Neural cell (in vitro differentiated cells): ENCODE measurements around the gene CIZ1. TPM values are rescaled to one million over a fixed set of nuclear protein-coding genes. Genes with fewer than 3 reads are reported as not detected.
"Not testable (repeated sequence)": the region's sequence is repeated elsewhere in the genome, so short reads cannot be mapped to it uniquely, and the experiment has no call there.

Source experiments
- H2AFZ ChIP-seq: fragments of 200-600, 300-800 bp; sonication (generic), shearing (Covaris generic); 2 replicates; pipeline ENCODE4 v1.6.0; 2014; ENCODE audit warnings: low read depth, mild to moderate bottlenecking, antibody characterized with exemption, low read length, moderate library complexity
- H3F3A ChIP-seq: fragments of 200-600 bp; shearing (Covaris generic); 2 replicates; pipeline ENCODE4 v1.6.1; 2016; ENCODE audit warnings: mild to moderate bottlenecking, moderate library complexity, mixed read lengths, antibody characterized with exemption, low read length; ENCODE audit not compliant: insufficient read depth, poor library complexity, severe bottlenecking
- H3K27ac ChIP-seq: fragments of 200-600, 300-800 bp; sonication (generic), shearing (Covaris generic); 2 replicates; pipeline ENCODE4 v1.5.1; 2014; ENCODE audit warnings: mild to moderate bottlenecking, low read length, moderate library complexity
- H3K27me3 ChIP-seq: fragments of 300-800, 200-600 bp; sonication (generic), shearing (Covaris generic); 2 replicates; pipeline ENCODE4 v1.6.0; 2014; ENCODE audit warnings: mild to moderate bottlenecking, low read depth, low read length, moderate library complexity; ENCODE audit not compliant: insufficient read depth
- H3K36me3 ChIP-seq: fragments of 300-800, 200-600 bp; sonication (generic), shearing (Covaris generic); 2 replicates; pipeline ENCODE4 v1.5.1; 2014; ENCODE audit warnings: mild to moderate bottlenecking, antibody characterized with exemption, low read length, moderate library complexity; ENCODE audit not compliant: insufficient read depth
- H3K4me2 ChIP-seq: fragments of 300-800, 200-600 bp; sonication (generic), shearing (Covaris generic); 2 replicates; pipeline ENCODE4 v1.6.0; 2014; ENCODE audit warnings: mild to moderate bottlenecking, low read length
- H3K4me3 ChIP-seq: fragments of 300-800, 200-600 bp; sonication (generic), shearing (Covaris generic); 2 replicates; pipeline ENCODE4 v1.5.1; 2014; ENCODE audit warnings: mild to moderate bottlenecking, low read length, moderate library complexity
- H3K79me2 ChIP-seq: fragments of 200-600 bp; shearing (Covaris generic); replicated peaks from 2 replicates; pipeline ENCODE4 v1.6.0; 2014; ENCODE audit warnings: mild to moderate bottlenecking, low read length, moderate library complexity; ENCODE audit not compliant: insufficient read depth
- H3K9ac ChIP-seq: fragments of 300-800, 200-600 bp; sonication (generic), shearing (Covaris generic); 2 replicates; pipeline ENCODE4 v1.6.1; 2016; ENCODE audit warnings: mild to moderate bottlenecking, low read length, mixed read lengths
- H3K9me2 ChIP-seq: fragments of 200-600 bp; shearing (Covaris generic); 2 replicates; pipeline ENCODE4 v1.6.1; 2016; ENCODE audit warnings: mild to moderate bottlenecking, low read length, mixed read lengths; ENCODE audit not compliant: insufficient read depth
- H3K9me3 ChIP-seq: fragments of 200-600, 300-800 bp; sonication (generic), shearing (Covaris generic); 2 replicates; pipeline ENCODE4 v1.6.1; 2016; ENCODE audit warnings: mild to moderate bottlenecking, mixed run types, low read length, moderate library complexity, mixed read lengths
- H4K20me1 ChIP-seq: fragments of 200-600 bp; shearing (Covaris generic); 2 replicates; pipeline ENCODE4 v1.6.1; 2016; ENCODE audit warnings: mild to moderate bottlenecking, mixed run types; ENCODE audit not compliant: insufficient read depth
- EP300 ChIP-seq: fragments of 450-650 bp; conservative IDR thresholded peaks from 2 replicates; pipeline ENCODE4 v1.6.1; 2014; ENCODE audit warnings: antibody characterized with exemption, mild to moderate bottlenecking, moderate library complexity; ENCODE audit not compliant: poor library complexity, severe bottlenecking
- EZH2 ChIP-seq: fragments of 200-600, 300-800 bp; shearing (Covaris generic), sonication (generic); IDR thresholded peaks from 2 replicates; pipeline ENCODE4 v1.6.1; 2014; ENCODE audit warnings: antibody characterized with exemption, low read length, borderline replicate concordance, mild to moderate bottlenecking; ENCODE audit not compliant: insufficient read depth, poor library complexity, severe bottlenecking
- MXI1 ChIP-seq: fragments of 450-650 bp; conservative IDR thresholded peaks from 2 replicates; pipeline ENCODE4 v1.6.1; 2014; ENCODE audit warnings: antibody characterized with exemption, mild to moderate bottlenecking; ENCODE audit not compliant: poor library complexity, severe bottlenecking
- POLR2AphosphoS5 ChIP-seq: IDR thresholded peaks from 2 replicates; pipeline ENCODE4 v1.6.1; 2012
- RAD21 ChIP-seq: fragments of 450-650 bp; conservative IDR thresholded peaks from 2 replicates; pipeline ENCODE4 v1.6.1; 2014; ENCODE audit warnings: antibody characterized with exemption, mild to moderate bottlenecking, moderate library complexity
- REST ChIP-seq: IDR thresholded peaks from 2 replicates; pipeline ENCODE4 v1.6.1; 2012; ENCODE audit warnings: borderline replicate concordance
- SMC3 ChIP-seq: fragments of 450-650 bp; conservative IDR thresholded peaks from 2 replicates; pipeline ENCODE4 v1.6.1; 2014; ENCODE audit warnings: antibody characterized with exemption, mild to moderate bottlenecking, moderate library complexity; ENCODE audit not compliant: poor library complexity
- TAF1 ChIP-seq: IDR thresholded peaks from 2 replicates; pipeline ENCODE4 v1.6.1; 2012; ENCODE audit warnings: low read depth
- polyA plus RNA-seq: library from polyadenylated mRNA; depleted of rRNA; stranded (reverse); fragments of >200 nt; gene quantifications from 2 replicates; pipeline ENCODE4 v1.2.3, GENCODE V29; 2014
- TF ChIP-seq, protein P1 (sequence below): fragments of 450-650 bp; IDR thresholded peaks from 2 replicates; pipeline ENCODE4 v1.5.1; 2014; ENCODE audit warnings: antibody characterized with exemption, mild to moderate bottlenecking, moderate library complexity; ENCODE audit not compliant: poor library complexity, severe bottlenecking

CIZ1 gene
- polyA plus RNA-seq, 1 donor from 2014 or later: 25.6 TPM

DNA sequence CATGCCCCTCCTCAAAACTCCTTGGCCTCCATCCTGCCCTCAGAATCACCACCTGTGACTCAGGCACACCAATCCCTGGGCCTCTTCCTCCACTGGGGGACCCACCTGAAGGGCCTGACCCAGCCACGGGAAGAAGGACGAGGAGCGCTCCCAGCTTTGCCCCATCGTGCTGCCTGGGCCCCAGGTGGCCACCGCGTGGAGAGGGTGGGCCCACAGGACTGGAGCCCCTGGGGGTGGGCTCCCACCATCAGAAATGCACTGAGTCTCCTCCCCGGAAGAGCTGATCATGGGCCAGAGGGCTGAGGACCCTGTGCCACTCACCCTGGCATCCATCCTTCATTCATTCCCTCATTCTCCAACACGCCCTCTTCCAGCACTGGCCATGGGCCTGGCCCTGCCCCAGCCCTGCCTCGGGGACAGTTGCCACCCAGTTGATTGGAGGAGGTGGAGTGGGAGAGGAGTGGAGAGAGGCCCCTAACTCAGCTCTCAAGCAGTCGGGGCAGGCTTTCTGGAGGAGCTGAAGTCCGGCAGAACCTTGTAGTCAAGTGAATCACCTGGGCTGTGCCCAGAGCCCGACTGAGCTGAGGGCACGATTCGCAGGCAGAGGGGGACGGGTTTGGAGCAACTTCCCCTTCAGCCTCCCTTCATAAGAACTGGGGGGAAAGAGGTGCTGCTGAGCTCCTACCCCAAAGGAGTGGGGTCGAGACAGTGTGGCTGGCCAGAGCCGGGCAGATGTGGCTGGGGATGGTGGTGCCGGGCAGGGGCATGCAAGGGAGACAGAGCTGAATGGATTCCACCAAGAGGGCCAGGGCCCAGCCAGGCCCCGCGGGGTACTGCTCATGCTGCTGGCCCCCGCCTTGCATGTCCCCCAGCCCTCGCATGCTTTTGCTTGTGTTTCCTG lies 41.4 kb upstream of the CIZ1 start:
- Histone ChIP-seq H3K9ac (no peak overlapping the region), H3K36me3 (peaks cover 4% of the 10 kb centered on the region), H3K27me3 (no peaks in the 10 kb centered on the region), H3K27ac (no peak overlapping the region), H3K9me2 (no peaks in the 10 kb centered on the region), H3K9me3 (no peaks in the 10 kb centered on the region), H3F3A (no peaks in the 10 kb centered on the region), H4K20me1 (no peaks in the 10 kb centered on the region), H2AFZ (no peak overlapping the region), H3K4me3 (no peak overlapping the region), H3K4me2 (no peak overlapping the region), H3K79me2 (no peaks in the 10 kb centered on the region)
- TF ChIP-seq SMC3: no peak
- TF ChIP-seq TAF1: no peak
- TF ChIP-seq EZH2: no peak
- TF ChIP-seq POLR2AphosphoS5: no peak
- no peak for TF ChIP-seq MXI1
- TF ChIP-seq, protein P1, sequence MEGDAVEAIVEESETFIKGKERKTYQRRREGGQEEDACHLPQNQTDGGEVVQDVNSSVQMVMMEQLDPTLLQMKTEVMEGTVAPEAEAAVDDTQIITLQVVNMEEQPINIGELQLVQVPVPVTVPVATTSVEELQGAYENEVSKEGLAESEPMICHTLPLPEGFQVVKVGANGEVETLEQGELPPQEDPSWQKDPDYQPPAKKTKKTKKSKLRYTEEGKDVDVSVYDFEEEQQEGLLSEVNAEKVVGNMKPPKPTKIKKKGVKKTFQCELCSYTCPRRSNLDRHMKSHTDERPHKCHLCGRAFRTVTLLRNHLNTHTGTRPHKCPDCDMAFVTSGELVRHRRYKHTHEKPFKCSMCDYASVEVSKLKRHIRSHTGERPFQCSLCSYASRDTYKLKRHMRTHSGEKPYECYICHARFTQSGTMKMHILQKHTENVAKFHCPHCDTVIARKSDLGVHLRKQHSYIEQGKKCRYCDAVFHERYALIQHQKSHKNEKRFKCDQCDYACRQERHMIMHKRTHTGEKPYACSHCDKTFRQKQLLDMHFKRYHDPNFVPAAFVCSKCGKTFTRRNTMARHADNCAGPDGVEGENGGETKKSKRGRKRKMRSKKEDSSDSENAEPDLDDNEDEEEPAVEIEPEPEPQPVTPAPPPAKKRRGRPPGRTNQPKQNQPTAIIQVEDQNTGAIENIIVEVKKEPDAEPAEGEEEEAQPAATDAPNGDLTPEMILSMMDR: no peak

GRCh38 chr9:128231638-128232527 lies 40.5 kb upstream of the CIZ1 start:
- H3K9me3 ChIP-seq: no peaks in the 10 kb centered on the region
- no peaks in the 10 kb centered on the region for H4K20me1 ChIP-seq
- no peaks in the 10 kb centered on the region for H3K9me2 ChIP-seq
- H3K79me2 ChIP-seq: no peaks in the 10 kb centered on the region
- H3K27me3 ChIP-seq: no peaks in the 10 kb centered on the region
- H2AFZ ChIP-seq: no peak overlapping the region
- H3K4me2 ChIP-seq: no peak overlapping the region
- H3F3A ChIP-seq: no peaks in the 10 kb centered on the region
- peaks cover 2% of the 10 kb centered on the region for H3K36me3 ChIP-seq
- no peak overlapping the region for H3K27ac ChIP-seq
- H3K4me3 ChIP-seq: no peak overlapping the region
- no peak overlapping the region for H3K9ac ChIP-seq
- TF ChIP-seq, protein P1: no peak
- TF ChIP-seq RAD21 (no peak), EP300 (no peak), EZH2 (no peak), TAF1 (no peak), REST (no peak), SMC3 (no peak), MXI1 (no peak), POLR2AphosphoS5 (no peak)

DNA sequence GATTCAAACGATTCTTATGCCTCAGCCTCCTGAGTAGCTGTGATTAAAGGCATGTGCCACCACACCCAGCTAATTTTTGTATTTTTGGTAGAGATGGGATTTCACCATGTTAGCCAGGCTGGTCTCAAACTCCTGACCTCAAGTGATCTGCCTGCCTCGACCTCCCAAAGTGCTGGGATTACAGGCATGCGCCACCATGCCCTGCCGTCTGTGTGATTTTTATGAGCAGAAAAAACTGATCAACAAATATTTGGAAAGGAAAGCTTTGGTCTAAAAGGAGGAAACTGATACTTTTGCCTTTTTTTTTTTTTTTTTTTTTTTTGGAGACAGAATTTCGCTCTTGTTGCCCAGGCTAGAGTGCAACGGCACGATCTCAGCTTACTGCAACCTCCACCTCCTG lies 39.5 kb upstream of the CIZ1 start:
- H3K27me3 ChIP-seq, H3K9me3 ChIP-seq, H3F3A ChIP-seq, H3K27ac ChIP-seq, H2AFZ ChIP-seq, H3K4me2 ChIP-seq, H3K79me2 ChIP-seq, H3K4me3 ChIP-seq, H4K20me1 ChIP-seq, H3K9ac ChIP-seq, H3K36me3 ChIP-seq, H3K9me2 ChIP-seq: not testable (repeated sequence)
